Brain pericyte (primary cell): ENCODE data around the gene LTF.
"Not testable (repeated sequence)": the region's sequence is repeated elsewhere in the genome, so short reads cannot be mapped to it uniquely, and the experiment has no call there.

Source experiments
- DNase-seq: peaks from one replicate; pipeline ENCODE4 v3.0.0-alpha.2; 2012; ENCODE audit warnings: low read depth, low spot score

Gene LTF

DNA sequence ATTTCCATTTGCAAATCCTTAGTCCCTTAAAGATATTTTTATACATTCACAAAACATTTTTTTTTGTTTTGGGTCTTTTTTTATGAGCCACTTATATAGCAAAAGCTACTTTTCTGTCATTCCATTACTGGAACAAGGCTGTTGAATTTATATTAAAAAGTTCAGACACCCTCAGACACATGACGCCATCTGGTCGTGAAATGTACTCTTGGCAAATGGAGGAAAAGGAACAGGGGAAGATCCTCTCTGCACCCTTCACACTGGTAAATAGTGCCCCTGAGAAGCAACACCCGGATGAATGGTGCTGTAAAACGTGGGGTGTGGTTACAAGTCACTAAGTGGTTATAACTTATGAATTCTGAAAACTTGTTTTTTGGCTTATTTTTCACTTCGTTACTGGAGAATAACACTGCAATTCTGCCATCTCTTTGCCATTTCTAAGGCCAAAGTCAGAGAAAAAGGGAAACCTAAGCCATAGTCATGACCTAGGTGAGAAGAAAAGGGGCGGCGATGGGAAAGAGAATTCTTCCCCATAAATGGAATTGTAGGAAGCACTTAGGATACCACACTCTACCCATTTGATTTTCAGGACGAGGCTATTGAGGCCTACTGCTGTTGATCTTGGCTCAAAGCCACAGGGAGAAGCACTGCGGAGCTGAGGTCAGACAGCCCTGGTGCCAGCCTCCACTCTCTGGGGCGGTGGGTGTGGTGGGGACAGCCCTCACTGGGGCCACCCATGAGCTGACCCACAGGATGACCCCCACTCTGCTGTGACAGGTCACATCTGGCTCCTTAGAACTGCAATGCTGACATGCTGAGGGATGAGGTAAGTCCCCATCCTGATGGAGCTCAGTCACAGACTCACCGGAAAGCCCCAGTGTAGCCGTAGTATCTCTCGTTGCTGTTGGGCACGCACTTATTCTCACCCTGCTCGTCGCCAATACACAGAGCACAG is 21.9 kb downstream of the LTF start:
- no peak for DNase-seq

DNA sequence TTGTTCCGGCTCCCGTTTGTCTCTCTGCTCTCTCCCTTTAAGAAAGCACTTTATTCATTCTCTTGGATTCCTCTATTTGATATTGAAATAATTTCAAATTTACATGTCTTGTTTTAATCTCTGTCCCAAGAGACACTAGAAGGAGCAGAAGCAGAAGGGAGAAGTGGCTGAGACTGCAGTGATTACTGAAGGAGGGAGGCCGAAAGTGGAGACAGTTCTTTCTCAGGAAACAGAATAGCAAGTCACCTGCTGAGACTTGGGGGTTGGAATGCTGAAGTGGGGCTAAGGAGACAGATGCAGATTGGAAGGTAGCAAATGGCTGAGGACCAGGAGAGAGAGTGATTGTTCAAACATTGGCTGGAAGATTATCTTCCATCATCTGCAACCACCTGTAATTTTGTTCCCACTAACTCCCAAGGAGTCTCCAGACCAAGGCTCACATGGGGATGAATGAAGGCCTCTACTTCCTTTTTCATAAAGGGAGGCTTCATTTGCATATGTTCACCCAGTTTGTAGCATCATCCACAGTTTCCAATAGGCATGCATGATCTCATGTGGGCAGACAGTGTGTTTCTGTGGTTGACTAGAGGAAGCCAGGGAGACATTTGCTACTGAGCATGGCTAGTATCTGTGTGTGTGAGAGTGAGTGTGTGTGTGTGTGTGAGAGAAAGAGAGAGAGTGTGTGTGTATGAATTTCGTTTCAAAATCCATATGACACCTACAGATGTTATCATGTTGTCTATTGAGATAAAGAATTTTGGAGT is 24.0 kb downstream of the LTF start:
- no peak for DNase-seq

- DNase-seq = no peak
These were observed 25.9 kb downstream of the LTF start for GRCh38 chr3:46438831-46439230.

DNA sequence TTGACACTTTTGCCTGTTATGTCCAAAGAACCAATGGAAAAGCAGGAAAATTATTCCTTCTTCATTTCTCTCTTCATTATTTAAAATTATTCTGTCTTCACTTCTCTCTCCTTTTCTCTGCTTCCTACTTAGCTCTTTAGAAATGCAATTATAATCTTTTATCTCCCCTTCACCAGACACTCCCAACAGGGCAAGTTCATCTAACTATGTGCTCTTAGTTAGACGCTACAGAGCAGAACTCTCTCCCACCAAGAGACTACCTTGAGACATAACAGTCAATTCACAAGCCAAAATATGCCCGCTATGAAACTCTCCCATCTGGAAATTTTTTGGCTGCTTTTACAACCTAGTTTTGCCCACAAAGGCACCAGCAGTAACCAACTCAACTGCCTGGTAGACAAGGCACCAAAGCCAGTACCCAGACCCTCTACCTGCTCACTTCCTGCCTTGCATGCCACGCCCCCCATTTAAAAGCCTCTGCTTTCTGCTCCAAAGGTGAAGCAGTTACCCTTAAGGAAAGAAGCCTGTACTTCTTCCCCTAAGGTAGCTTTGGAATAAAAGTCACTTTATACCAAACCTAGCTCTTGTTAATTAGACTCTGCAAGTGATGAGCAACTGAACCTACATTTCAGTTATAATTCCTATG is 29.5 kb downstream of the LTF start:
- DNase-seq = no peak

DNA sequence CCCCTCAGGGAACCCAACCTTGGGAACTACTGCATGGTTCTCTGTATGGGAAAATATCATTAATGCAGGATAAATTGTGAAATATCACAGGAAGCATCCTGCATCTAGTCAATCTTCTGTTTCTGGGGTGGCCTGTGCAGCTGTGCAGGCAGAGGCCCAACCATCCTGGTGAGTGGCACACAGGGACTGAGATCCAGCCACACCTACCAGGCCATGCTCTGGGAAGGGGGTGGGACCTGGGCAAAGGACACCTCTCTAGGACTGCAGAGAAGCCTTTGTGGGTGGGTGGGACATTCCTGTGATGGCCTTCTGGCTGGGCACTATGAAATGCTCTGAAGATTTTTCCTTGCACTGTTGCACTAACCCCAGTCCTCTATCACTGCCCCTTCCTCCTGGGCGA is 30.9 kb downstream of the LTF start:
- DNase-seq = no peak

- DNase-seq = not testable (repeated sequence)
These were observed 31.6 kb downstream of the LTF start for GRCh38 chr3:46433118-46433517.

DNA sequence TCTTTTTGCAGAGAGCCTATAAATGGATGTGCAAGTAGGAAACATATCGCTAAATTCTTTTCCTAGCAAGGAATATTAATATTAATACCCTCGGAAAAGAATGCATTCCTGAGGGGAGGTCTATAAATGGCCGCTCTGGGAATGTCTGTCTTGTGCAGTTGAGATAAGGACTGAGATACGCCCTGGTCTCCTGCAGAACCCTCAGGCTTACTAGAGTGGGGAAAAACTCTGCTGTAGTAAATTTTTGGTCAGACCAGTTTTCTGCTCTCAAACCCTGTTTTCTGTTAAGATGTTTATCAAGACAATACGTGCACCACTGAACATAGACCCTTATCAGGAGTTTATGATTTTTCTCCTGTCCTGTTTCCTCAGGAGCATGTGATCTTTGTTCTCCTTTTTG is 32.8 kb downstream of the LTF start:
- DNase-seq = not testable (repeated sequence)

DNA sequence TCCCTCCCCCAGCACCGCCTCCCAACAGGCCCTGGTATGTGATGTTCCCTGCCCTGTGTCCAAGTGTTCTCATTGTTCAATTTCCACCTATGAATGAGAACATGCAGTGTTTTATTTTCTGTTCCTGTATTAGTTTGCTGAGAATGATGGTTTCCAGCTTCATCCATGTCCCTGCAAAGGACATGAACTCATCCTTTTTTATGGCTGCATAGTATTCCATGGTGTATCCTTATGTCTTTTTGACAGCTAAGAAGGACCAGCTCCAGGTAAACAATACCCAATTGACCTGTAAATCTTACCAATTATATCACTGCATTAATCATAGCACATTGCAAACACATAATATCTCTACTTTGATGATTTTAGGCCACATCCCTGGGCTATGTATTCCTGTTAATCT is 33.8 kb downstream of the LTF start:
- DNase-seq = not testable (repeated sequence)

GRCh38 chr3:46429671-46430070 is 35.0 kb downstream of the LTF start:
- DNase-seq = no peak

- no peak for DNase-seq
These were observed 35.5 kb downstream of the LTF start for GRCh38 chr3:46429250-46429649.

DNA sequence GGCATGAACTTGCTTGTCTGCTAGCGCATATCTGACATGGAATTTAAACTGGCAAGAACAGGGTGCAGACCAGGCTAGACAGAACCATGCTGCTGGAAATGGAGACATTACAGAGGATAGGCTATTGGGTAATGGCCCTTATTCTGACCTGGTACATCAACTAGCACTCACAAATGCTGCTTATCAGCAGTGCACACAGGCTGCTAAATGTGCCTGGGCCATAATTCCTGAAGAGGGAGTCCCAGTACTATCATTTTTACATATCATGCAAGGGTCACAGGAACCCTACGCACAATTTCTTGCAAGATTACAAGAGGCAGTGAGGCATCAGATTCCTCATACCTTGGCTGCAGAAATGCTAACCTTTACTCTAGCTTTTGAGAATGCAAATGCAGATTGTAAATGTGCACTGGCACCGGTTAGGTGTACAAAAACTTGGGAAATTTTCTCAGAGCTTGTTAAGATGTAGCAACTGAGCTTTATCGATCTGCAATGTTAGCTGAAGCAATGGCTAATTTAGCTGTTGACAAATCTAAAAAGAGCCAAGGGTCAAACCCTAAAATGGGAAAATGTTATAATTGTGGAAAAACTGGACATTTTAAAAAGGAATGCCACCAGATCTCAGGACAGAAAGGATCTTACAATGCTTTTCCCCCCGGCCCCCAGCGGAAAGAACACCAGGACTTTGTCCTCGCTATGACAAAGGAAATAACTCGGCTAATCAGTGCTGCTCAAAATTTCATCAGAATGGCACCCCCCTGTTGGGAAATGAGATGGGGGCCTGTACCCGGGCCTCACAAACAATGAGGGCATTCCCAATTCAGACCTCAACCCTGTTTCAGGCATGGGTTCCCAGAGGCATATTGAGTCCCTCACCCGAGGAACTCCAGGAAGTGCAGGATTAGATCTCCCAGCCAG is 36.5 kb downstream of the LTF start:
- no peak for DNase-seq

GRCh38 chr3:46427404-46427803 is 37.3 kb downstream of the LTF start:
- DNase-seq = not testable (repeated sequence)

GRCh38 chr3:46426476-46426875 is 38.2 kb downstream of the LTF start:
- DNase-seq = not testable (repeated sequence)

GRCh38 chr3:46423588-46423987 is 41.1 kb downstream of the LTF start:
- no peak for DNase-seq

DNA sequence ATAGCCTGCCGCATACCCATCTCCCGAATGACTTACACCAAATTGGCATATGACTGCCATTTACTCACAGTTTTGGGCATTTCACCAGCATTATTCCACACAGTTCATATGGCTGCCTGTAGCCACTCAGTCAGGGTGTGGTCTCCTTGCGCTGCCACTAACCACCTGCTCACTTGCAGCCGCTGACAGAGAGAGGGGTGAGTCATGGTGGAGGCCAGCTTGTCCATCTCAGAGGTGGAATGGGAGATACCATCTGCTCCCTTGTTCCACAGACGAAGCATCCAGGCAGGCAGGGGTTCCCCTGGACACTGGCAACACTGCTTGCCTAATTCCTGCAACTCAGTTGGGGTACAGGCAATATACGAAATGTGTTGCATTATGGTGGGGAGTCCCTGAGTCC is 42.1 kb downstream of the LTF start:
- DNase-seq = no peak

- DNase-seq = no peak
These were observed 43.8 kb downstream of the LTF start for GRCh38 chr3:46420931-46421330.

DNA sequence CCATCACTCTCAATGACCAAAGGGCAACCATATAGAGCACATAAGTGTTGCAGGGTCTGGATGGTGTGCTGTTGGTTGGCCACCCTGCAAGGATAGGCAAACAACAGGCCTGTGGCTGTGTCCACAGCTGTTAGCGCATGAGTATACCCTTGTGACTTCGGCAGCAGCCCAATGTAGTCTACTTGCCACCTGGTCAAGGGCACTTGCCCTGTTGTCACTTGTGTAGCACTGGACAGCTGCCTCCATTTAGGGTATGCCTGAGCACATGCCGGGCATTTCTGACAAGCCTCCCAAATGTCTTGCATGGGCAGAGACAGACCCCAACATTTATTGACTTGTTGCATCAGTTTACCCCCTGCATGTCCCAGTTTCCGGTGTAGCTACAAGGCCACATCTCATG is 44.9 kb downstream of the LTF start:
- no peak for DNase-seq

DNA sequence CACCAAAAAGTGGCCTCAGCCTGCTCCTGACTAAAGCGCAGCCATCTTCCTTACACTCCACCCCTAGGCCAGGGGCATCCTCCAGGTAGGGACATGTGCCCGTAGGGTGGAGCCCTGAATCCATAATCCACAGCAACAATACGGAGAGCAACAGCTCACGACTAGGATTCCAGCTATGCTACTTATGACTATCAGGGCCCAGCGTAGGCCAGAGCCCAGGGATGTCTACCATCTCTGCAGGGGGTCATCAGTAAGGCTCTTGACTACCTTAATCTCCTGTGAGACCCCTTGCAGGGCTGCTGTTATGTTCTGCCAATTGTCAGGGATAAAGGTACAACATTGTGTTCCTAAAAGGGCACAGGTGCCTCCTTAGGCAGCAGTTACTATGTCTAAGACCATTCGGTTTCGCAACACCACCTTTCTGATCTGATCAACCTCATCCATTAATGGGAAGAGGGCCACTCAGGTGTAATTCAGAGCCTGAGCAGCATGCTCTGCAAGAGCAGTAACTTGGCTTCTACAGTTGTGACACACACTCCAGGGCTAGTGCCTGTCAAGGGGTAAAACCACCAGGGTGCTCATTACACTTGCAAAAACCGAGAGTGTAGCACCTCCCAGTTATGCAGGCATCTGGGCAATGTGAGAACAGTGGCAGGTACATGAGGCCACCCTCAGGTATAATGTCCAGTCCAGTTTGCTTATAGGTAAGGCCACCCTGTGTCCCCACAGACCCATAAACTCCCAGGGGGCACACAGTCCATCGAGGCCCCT is 46.7 kb downstream of the LTF start:
- no peak for DNase-seq

- DNase-seq = no peak
These were observed 47.7 kb downstream of the LTF start for GRCh38 chr3:46416811-46417510.
